ENCODE measurements around the gene TRABD2B. TPM values are rescaled to one million over a fixed set of nuclear protein-coding genes. Genes with fewer than 3 reads are reported as not detected.

TRABD2B gene
- total and polyA plus RNA-seq, 12 donors, result 0.33 to 3.3 (median 0.83) TPM

GRCh38 chr1:47894410-47895278, 102.5 kb downstream of the TRABD2B start:
- Histone ChIP-seq H3K36me3 (replicated peaks in 1 of 2) (no peaks in the 10 kb centered on the region), H3K27me3 (no peaks in the 10 kb centered on the region), H3K4me3 (no peak overlapping the region), H3K27ac (peak overlapping the region in 2 of 5 donors; percentile 38 to 42), H3K9me3 (replicated peaks in 1 of 3) (no peaks in the 10 kb centered on the region), H3K4me1 (replicated peaks in 1 of 2) (peaks cover 12 to 14% of the 10 kb centered on the region in 2 donors)
- peak; percentile 86 to 97 (median 94) for DNase-seq
- 42 to 54% (median 49%) methylated on average over 6 to 11 of the region's 11 CpGs for WGBS, 4 donors
- TF ChIP-seq, protein P1, sequence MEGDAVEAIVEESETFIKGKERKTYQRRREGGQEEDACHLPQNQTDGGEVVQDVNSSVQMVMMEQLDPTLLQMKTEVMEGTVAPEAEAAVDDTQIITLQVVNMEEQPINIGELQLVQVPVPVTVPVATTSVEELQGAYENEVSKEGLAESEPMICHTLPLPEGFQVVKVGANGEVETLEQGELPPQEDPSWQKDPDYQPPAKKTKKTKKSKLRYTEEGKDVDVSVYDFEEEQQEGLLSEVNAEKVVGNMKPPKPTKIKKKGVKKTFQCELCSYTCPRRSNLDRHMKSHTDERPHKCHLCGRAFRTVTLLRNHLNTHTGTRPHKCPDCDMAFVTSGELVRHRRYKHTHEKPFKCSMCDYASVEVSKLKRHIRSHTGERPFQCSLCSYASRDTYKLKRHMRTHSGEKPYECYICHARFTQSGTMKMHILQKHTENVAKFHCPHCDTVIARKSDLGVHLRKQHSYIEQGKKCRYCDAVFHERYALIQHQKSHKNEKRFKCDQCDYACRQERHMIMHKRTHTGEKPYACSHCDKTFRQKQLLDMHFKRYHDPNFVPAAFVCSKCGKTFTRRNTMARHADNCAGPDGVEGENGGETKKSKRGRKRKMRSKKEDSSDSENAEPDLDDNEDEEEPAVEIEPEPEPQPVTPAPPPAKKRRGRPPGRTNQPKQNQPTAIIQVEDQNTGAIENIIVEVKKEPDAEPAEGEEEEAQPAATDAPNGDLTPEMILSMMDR (IDR thresholded peaks at IDR 0.05), result no peak
- TF ChIP-seq POLR2A (IDR thresholded peaks at IDR 0.05), result peak in 1 of 2 donors; percentile 89
- intact Hi-C loops (cut with DNase I), result no loop called here

DNA sequence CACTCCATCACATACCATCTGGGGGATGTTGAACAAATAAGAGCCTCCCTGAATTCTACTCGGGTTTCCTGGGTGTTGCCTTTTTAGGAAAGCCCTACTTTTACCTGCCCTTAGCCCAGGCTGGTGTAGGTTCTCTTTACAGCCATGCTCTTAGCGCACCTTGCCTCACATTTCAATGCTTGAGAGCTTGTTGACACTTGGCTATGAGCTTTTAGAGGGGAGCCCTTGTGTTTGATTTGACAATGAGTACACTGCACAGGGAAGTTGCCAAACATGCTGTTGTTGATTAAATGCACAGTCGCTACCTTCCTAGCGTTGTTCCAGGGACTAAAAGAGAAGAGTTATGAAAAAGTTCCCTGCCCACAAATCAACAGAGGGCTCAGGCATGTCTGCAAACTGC, 103.8 kb downstream of the TRABD2B start:
- intact Hi-C loops (cut with DNase I), result no loop called here
- no peak overlapping the region for H3K4me3 ChIP-seq
- no peaks in the 10 kb centered on the region for H3K9me3 ChIP-seq (replicated peaks in 1 of 3)
- TF ChIP-seq, protein P1 (IDR thresholded peaks at IDR 0.05), result no peak
- no peak for TF ChIP-seq POLR2A (IDR thresholded peaks at IDR 0.05)
- DNase-seq, result no peak
- H3K36me3 ChIP-seq (replicated peaks in 1 of 2), result no peaks in the 10 kb centered on the region
- no peaks in the 10 kb centered on the region for H3K27me3 ChIP-seq
- WGBS, 4 donors, result 90 to 92% (median 91%) methylated on average over 4 of the region's 4 CpGs
- H3K27ac ChIP-seq, result no peak overlapping the region
- peaks cover 12 to 14% of the 10 kb centered on the region in 2 donors for H3K4me1 ChIP-seq (replicated peaks in 1 of 2)

GRCh38 chr1:47890779-47891178, 106.4 kb downstream of the TRABD2B start:
- Histone ChIP-seq H3K27me3 (no peaks in the 10 kb centered on the region), H3K36me3 (replicated peaks in 1 of 2) (no peaks in the 10 kb centered on the region), H3K4me3 (no peak overlapping the region), H3K27ac (no peak overlapping the region), H3K9me3 (replicated peaks in 1 of 3) (no peaks in the 10 kb centered on the region), H3K4me1 (replicated peaks in 1 of 2) (peaks cover 12 to 14% of the 10 kb centered on the region in 2 donors)
- peak in 1 of 7 donors; percentile 12 for DNase-seq
- TF ChIP-seq POLR2A (IDR thresholded peaks at IDR 0.05), result no peak
- TF ChIP-seq, protein P1 (IDR thresholded peaks at IDR 0.05), result no peak
- intact Hi-C loops (cut with DNase I), result no loop called here
- WGBS, 4 donors, result 58 to 65% (median 60%) methylated on average over 5 of the region's 5 CpGs

- TF ChIP-seq, protein P1 (IDR thresholded peaks at IDR 0.05), result no peak
- TF ChIP-seq POLR2A (IDR thresholded peaks at IDR 0.05), result no peak
- Histone ChIP-seq H3K4me3 (no peak overlapping the region), H3K27ac (no peak overlapping the region), H3K36me3 (replicated peaks in 1 of 2) (no peaks in the 10 kb centered on the region), H3K27me3 (no peaks in the 10 kb centered on the region), H3K9me3 (replicated peaks in 1 of 3) (no peaks in the 10 kb centered on the region), H3K4me1 (replicated peaks in 1 of 2) (no peaks in the 10 kb centered on the region)
- 100% methylated on average over 1 of the region's 1 CpG for WGBS, 4 donors
- no peak for DNase-seq
- intact Hi-C loops (cut with DNase I), result no loop called here
Observed at GRCh38 chr1:47888294-47888629, 108.9 kb downstream of the TRABD2B start.
